ENCODE data around the gene CACNA1S.

CACNA1S gene

GRCh38 chr1:201014816-201015200 lies 97.4 kb downstream of the CACNA1S start:
- DNase-seq (ENCODE audit: low read depth in 2 of 2): no peak

GRCh38 chr1:201013991-201014815 lies 98.0 kb downstream of the CACNA1S start:
- DNase-seq (ENCODE audit: low read depth in 2 of 2): no peak

- DNase-seq (ENCODE audit: low read depth in 2 of 2): no peak
Observed at GRCh38 chr1:201013031-201013485, 99.2 kb downstream of the CACNA1S start.

GRCh38 chr1:201011616-201012015 lies 100.6 kb downstream of the CACNA1S start:
- no peak for DNase-seq (ENCODE audit: low read depth in 2 of 2)

GRCh38 chr1:201009962-201010645 lies 102.1 kb downstream of the CACNA1S start:
- DNase-seq (ENCODE audit: low read depth in 2 of 2): no peak

GRCh38 chr1:201008666-201009360 lies 103.4 kb downstream of the CACNA1S start:
- no peak for DNase-seq (ENCODE audit: low read depth in 2 of 2)

GRCh38 chr1:201007481-201007880 lies 104.7 kb downstream of the CACNA1S start:
- DNase-seq (ENCODE audit: low read depth in 2 of 2): no peak

- no peak for DNase-seq (ENCODE audit: low read depth in 2 of 2)
Observed at GRCh38 chr1:201006450-201006849, 105.8 kb downstream of the CACNA1S start.

GRCh38 chr1:201004732-201005131 lies 107.5 kb downstream of the CACNA1S start:
- DNase-seq (ENCODE audit: low read depth in 2 of 2): no peak

GRCh38 chr1:201004154-201004553 lies 108.1 kb downstream of the CACNA1S start:
- no peak for DNase-seq (ENCODE audit: low read depth in 2 of 2)

GRCh38 chr1:201002510-201002909 lies 109.7 kb downstream of the CACNA1S start:
- DNase-seq (ENCODE audit: low read depth in 2 of 2): no peak

GRCh38 chr1:201001962-201002361 lies 110.3 kb downstream of the CACNA1S start:
- DNase-seq (ENCODE audit: low read depth in 2 of 2): no peak

- DNase-seq (ENCODE audit: low read depth in 2 of 2): no peak
Observed at GRCh38 chr1:201000391-201000790, 111.8 kb downstream of the CACNA1S start.

GRCh38 chr1:200999667-201000066 lies 112.6 kb downstream of the CACNA1S start:
- no peak for DNase-seq (ENCODE audit: low read depth in 2 of 2)

GRCh38 chr1:200998323-200998722 lies 113.9 kb downstream of the CACNA1S start:
- DNase-seq (ENCODE audit: low read depth in 2 of 2): no peak

GRCh38 chr1:200992382-200993048 lies 119.7 kb downstream of the CACNA1S start:
- no peak for DNase-seq (ENCODE audit: low read depth in 2 of 2)

GRCh38 chr1:200991097-200991614 lies 121.1 kb downstream of the CACNA1S start:
- DNase-seq (ENCODE audit: low read depth in 2 of 2): no peak

- DNase-seq (ENCODE audit: low read depth in 2 of 2): no peak
Observed at GRCh38 chr1:200990114-200990513, 122.1 kb downstream of the CACNA1S start.

Data from stimulated activated CD8-positive, alpha-beta memory T cell treated with anti-CD3 and anti-CD28 coated beads, Interleukin-2, amount 100 ng/mL, for 1 hour (primary cell).